ENCODE measurements around the gene PKIB.

Gene PKIB

GRCh38 chr6:122760330-122760729 lies 150.1 kb downstream of the PKIB start:
- H3K27me3 ChIP-seq (ENCODE audit: control insufficient read depth in 2 of 2, insufficient read depth in 2 of 2, low read length in 2 of 2), result no peaks in the 10 kb centered on the region
- no peaks in the 10 kb centered on the region for H3K9me3 ChIP-seq (ENCODE audit: control insufficient read depth in 2 of 2, low read length in 2 of 2)
- no peaks in the 10 kb centered on the region for H3K36me3 ChIP-seq (ENCODE audit: control insufficient read depth in 2 of 2, insufficient read depth in 2 of 2, low read length in 2 of 2)
- no peak overlapping the region for H3K9ac ChIP-seq (ENCODE audit: low read depth in 1 of 2, low read length in 2 of 2)
- no peaks in the 10 kb centered on the region for H3K4me1 ChIP-seq (ENCODE audit: control insufficient read depth in 2 of 2, insufficient read depth in 2 of 2, low read length in 2 of 2)
- no peak overlapping the region for H3K27ac ChIP-seq (ENCODE audit: low read depth in 2 of 2, low read length in 2 of 2)
- H3K4me3 ChIP-seq (ENCODE audit: low read length in 2 of 2), result no peak overlapping the region

GRCh38 chr6:122766256-122766655 lies 156.1 kb downstream of the PKIB start:
- Histone ChIP-seq H3K9ac (ENCODE audit: low read depth in 1 of 2, low read length in 2 of 2) (no peak overlapping the region), H3K36me3 (ENCODE audit: control insufficient read depth in 2 of 2, insufficient read depth in 2 of 2, low read length in 2 of 2) (no peaks in the 10 kb centered on the region), H3K9me3 (ENCODE audit: control insufficient read depth in 2 of 2, low read length in 2 of 2) (no peaks in the 10 kb centered on the region), H3K4me3 (ENCODE audit: low read length in 2 of 2) (no peak overlapping the region), H3K27ac (ENCODE audit: low read depth in 2 of 2, low read length in 2 of 2) (no peak overlapping the region), H3K4me1 (ENCODE audit: control insufficient read depth in 2 of 2, insufficient read depth in 2 of 2, low read length in 2 of 2) (peaks cover 5 to 6% of the 10 kb centered on the region in 2 donors), H3K27me3 (ENCODE audit: control insufficient read depth in 2 of 2, insufficient read depth in 2 of 2, low read length in 2 of 2) (no peaks in the 10 kb centered on the region)

GRCh38 chr6:122770835-122771601 lies 160.8 kb downstream of the PKIB start:
- H3K4me3 ChIP-seq (ENCODE audit: low read length in 2 of 2), result peak overlapping the region; percentile 6 to 43
- H3K9ac ChIP-seq (ENCODE audit: low read depth in 1 of 2, low read length in 2 of 2), result peak overlapping the region in 1 of 2 donors; percentile 33
- H3K36me3 ChIP-seq (ENCODE audit: control insufficient read depth in 2 of 2, insufficient read depth in 2 of 2, low read length in 2 of 2), result no peaks in the 10 kb centered on the region
- no peaks in the 10 kb centered on the region for H3K27me3 ChIP-seq (ENCODE audit: control insufficient read depth in 2 of 2, insufficient read depth in 2 of 2, low read length in 2 of 2)
- H3K9me3 ChIP-seq (ENCODE audit: control insufficient read depth in 2 of 2, low read length in 2 of 2), result no peaks in the 10 kb centered on the region
- peaks cover 16 to 19% of the 10 kb centered on the region in 2 donors for H3K4me1 ChIP-seq (ENCODE audit: control insufficient read depth in 2 of 2, insufficient read depth in 2 of 2, low read length in 2 of 2)
- H3K27ac ChIP-seq (ENCODE audit: low read depth in 2 of 2, low read length in 2 of 2), result peak overlapping the region; percentile 50 to 79

GRCh38 chr6:122772724-122773415 lies 162.7 kb downstream of the PKIB start:
- H3K36me3 ChIP-seq (ENCODE audit: control insufficient read depth in 2 of 2, insufficient read depth in 2 of 2, low read length in 2 of 2), result no peaks in the 10 kb centered on the region
- H3K4me1 ChIP-seq (ENCODE audit: control insufficient read depth in 2 of 2, insufficient read depth in 2 of 2, low read length in 2 of 2), result peaks cover 16 to 19% of the 10 kb centered on the region in 2 donors
- H3K27me3 ChIP-seq (ENCODE audit: control insufficient read depth in 2 of 2, insufficient read depth in 2 of 2, low read length in 2 of 2), result no peaks in the 10 kb centered on the region
- H3K4me3 ChIP-seq (ENCODE audit: low read length in 2 of 2), result no peak overlapping the region
- H3K9ac ChIP-seq (ENCODE audit: low read depth in 1 of 2, low read length in 2 of 2), result no peak overlapping the region
- H3K9me3 ChIP-seq (ENCODE audit: control insufficient read depth in 2 of 2, low read length in 2 of 2), result no peaks in the 10 kb centered on the region
- no peak overlapping the region for H3K27ac ChIP-seq (ENCODE audit: low read depth in 2 of 2, low read length in 2 of 2)
